ENCODE data around the gene RASL11B. TPM values are rescaled to one million over a fixed set of nuclear protein-coding genes. Genes with fewer than 3 reads are reported as not detected.

RASL11B gene
- total RNA-seq, 2 experiments from 2014 or later, result 0.29 to 0.34 TPM

DNA sequence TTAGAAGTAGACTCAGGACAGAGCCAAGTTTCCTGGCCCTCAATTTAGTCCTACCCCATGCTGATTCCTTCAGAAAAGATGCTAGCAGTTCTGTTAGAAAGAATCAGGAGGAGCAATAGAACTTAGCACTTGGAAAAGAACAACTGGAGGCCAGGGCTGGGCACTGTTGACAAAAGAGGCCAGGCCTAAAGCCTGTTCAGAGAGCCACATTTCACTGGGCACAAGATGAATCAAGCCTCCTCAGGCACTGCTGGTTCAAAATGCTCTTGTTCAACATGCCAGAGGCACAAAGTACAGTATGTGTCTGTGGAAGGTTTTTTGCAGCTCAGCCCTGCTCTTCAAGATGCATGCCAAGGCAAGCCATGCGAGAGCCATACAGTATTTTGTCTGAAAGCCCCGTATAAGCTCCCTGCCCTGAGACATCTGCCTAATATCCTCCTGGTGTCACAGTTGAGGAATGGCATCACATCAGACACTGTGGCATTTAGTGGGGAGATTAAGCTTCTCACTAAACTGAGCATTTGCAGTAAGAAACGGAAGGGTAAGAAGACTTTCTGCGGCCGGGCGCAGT lies 53.7 kb downstream of the RASL11B start:
- CTCF ChIA-PET, result no interaction called here
- DNase-seq, result no peak
- intact Hi-C loops (cut with micrococcal nuclease), result no loop called here
- H3K4me3 Mint-ChIP-seq, result no peak overlapping the region
- no peak overlapping the region for H3K27ac Mint-ChIP-seq
- TF ChIP-seq, protein P1, sequence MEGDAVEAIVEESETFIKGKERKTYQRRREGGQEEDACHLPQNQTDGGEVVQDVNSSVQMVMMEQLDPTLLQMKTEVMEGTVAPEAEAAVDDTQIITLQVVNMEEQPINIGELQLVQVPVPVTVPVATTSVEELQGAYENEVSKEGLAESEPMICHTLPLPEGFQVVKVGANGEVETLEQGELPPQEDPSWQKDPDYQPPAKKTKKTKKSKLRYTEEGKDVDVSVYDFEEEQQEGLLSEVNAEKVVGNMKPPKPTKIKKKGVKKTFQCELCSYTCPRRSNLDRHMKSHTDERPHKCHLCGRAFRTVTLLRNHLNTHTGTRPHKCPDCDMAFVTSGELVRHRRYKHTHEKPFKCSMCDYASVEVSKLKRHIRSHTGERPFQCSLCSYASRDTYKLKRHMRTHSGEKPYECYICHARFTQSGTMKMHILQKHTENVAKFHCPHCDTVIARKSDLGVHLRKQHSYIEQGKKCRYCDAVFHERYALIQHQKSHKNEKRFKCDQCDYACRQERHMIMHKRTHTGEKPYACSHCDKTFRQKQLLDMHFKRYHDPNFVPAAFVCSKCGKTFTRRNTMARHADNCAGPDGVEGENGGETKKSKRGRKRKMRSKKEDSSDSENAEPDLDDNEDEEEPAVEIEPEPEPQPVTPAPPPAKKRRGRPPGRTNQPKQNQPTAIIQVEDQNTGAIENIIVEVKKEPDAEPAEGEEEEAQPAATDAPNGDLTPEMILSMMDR (IDR thresholded peaks at IDR 0.05), result no peak
- ATAC-seq, result no peak
- no peaks in the 10 kb centered on the region for H3K4me1 Mint-ChIP-seq (ENCODE audit: low read depth)
- H3K9me3 Mint-ChIP-seq, result no peaks in the 10 kb centered on the region
- POLR2A ChIA-PET, result no interaction called here
- peaks cover 6% of the 10 kb centered on the region for H3K36me3 Mint-ChIP-seq (ENCODE audit: low read depth)
- no peaks in the 10 kb centered on the region for H3K27me3 Mint-ChIP-seq

Other genes with a start within 250 kb of the RASL11B start
- 1 to 10 TPM; 2.8 TPM for gene USP46, start 203.0 kb upstream of the RASL11B start, total RNA-seq
- gene ERVMER34-1, start 110.9 kb upstream of the RASL11B start, total RNA-seq, result under 1 TPM; 0.07 TPM

Data from activated CD8-positive, alpha-beta T cell treated with anti-CD3 and anti-CD28 coated beads for 36 hours (primary cell).